ENCODE results near the gene SPNS1.

DNA sequence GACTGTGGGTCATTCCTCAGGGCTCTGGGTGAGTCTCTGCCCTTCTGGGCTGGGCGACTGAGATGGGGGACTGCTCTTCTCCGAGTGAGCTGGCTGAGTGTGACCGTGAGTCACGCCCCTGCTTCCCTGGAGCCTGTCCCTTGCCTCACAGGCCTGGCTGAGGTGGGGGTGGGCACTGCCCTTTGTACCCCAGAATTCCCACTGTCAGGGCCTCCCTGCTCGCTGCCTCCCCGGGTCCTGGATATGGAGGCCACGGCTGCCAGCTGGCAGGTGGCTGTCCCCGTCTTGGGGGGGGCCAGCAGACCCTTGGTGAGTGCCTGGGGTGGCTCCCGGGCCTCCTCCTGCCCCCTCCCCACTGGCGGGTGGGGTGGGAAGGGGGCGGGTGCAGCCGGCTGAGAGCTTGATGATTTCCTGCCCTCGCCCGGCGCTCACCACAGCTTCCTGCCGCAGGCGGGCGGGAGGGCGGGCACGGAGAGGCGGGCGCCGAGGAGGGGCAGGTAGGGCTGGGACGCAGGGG is 10.1 kb downstream of the SPNS1 start, which contains the start of gene LAT:
- TF ChIP-seq, protein P1, sequence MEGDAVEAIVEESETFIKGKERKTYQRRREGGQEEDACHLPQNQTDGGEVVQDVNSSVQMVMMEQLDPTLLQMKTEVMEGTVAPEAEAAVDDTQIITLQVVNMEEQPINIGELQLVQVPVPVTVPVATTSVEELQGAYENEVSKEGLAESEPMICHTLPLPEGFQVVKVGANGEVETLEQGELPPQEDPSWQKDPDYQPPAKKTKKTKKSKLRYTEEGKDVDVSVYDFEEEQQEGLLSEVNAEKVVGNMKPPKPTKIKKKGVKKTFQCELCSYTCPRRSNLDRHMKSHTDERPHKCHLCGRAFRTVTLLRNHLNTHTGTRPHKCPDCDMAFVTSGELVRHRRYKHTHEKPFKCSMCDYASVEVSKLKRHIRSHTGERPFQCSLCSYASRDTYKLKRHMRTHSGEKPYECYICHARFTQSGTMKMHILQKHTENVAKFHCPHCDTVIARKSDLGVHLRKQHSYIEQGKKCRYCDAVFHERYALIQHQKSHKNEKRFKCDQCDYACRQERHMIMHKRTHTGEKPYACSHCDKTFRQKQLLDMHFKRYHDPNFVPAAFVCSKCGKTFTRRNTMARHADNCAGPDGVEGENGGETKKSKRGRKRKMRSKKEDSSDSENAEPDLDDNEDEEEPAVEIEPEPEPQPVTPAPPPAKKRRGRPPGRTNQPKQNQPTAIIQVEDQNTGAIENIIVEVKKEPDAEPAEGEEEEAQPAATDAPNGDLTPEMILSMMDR (IDR thresholded peaks at IDR 0.05) = no peak
- TF ChIP-seq POLR2A (IDR thresholded peaks at IDR 0.05) = no peak
- no peak for TF ChIP-seq EP300 (IDR thresholded peaks at IDR 0.05)
